HFFc6 (cell line): ENCODE measurements around the gene AASDHPPT. TPM values are rescaled to one million over a fixed set of nuclear protein-coding genes. Genes with fewer than 3 reads are reported as not detected.

Experiments
- DNase-seq: peaks from one replicate; pipeline ENCODE4 v3.0.0-alpha.2; 2018
- H3K27ac Mint-ChIP-seq: 2 replicates; pipeline ENCODE4 v1.8.0; 2020; ENCODE audit warnings: mild to moderate bottlenecking, mixed read lengths
- H3K27me3 Mint-ChIP-seq: 2 replicates; pipeline ENCODE4 v1.8.0; 2021; ENCODE audit warnings: mild to moderate bottlenecking, moderate library complexity, mixed read lengths; ENCODE audit not compliant: insufficient read depth
- H3K36me3 Mint-ChIP-seq: 2 replicates; pipeline ENCODE4 v1.8.0; 2021; ENCODE audit warnings: low read depth, mixed read lengths
- H3K4me1 Mint-ChIP-seq: 2 replicates; pipeline ENCODE4 v1.8.0; 2020; ENCODE audit warnings: low read depth, mixed read lengths
- H3K4me3 Mint-ChIP-seq: 2 replicates; pipeline ENCODE4 v1.8.0; 2020; ENCODE audit warnings: mild to moderate bottlenecking, moderate library complexity, mixed read lengths
- H3K9me3 Mint-ChIP-seq: 2 replicates; pipeline ENCODE4 v1.8.0; 2020; ENCODE audit warnings: mild to moderate bottlenecking, mixed read lengths
- total RNA-seq, 6 experiments: library from RNA; stranded (reverse); fragmentation: NEBNext Ultra II Directional; extraction: Animal tissue kit (Norgen Biotek cat#: 25700); gene quantifications; 2 replicates in 1 of 6; 3 replicates in 5 of 6; pipeline ENCODE4 v1.2.3, GENCODE V29; 2021
- TF ChIP-seq, protein P1 (sequence below): fragments of 200-600 bp; sonication (generic); IDR thresholded peaks from 2 replicates; pipeline ENCODE4 v1.5.0; 2021; ENCODE audit warnings: antibody characterized with exemption, mild to moderate bottlenecking

Gene AASDHPPT
- total RNA-seq, 6 experiments from 2014 or later, result 37.5 to 49.1 (median 41.0) TPM

DNA sequence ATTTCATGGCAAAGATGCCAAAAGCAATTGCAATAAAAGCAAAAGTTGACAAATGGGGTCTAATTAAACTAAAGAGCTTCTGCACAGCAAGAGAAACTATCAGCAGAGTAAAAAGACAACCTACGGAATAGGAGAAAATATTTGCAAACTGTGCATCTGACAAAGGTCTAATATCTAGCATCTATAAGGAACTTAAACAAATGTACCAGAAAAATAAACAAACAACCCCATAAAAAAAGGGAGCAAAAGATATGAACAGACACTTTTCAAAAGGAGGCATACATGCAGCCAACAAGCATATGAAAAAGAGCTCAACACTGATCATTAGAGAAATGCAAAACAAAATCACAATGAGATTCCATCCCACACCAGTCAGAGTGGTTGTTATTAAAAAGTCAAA lies 60.3 kb downstream of the AASDHPPT start:
- no peak overlapping the region for H3K4me3 Mint-ChIP-seq
- H3K27me3 Mint-ChIP-seq, result peaks cover 2% of the 10 kb centered on the region
- H3K4me1 Mint-ChIP-seq, result no peaks in the 10 kb centered on the region
- DNase-seq, result no peak
- H3K27ac Mint-ChIP-seq, result no peak overlapping the region
- peaks cover 5% of the 10 kb centered on the region; the same call in 1 of the 2 replicates for H3K9me3 Mint-ChIP-seq
- TF ChIP-seq, protein P1, sequence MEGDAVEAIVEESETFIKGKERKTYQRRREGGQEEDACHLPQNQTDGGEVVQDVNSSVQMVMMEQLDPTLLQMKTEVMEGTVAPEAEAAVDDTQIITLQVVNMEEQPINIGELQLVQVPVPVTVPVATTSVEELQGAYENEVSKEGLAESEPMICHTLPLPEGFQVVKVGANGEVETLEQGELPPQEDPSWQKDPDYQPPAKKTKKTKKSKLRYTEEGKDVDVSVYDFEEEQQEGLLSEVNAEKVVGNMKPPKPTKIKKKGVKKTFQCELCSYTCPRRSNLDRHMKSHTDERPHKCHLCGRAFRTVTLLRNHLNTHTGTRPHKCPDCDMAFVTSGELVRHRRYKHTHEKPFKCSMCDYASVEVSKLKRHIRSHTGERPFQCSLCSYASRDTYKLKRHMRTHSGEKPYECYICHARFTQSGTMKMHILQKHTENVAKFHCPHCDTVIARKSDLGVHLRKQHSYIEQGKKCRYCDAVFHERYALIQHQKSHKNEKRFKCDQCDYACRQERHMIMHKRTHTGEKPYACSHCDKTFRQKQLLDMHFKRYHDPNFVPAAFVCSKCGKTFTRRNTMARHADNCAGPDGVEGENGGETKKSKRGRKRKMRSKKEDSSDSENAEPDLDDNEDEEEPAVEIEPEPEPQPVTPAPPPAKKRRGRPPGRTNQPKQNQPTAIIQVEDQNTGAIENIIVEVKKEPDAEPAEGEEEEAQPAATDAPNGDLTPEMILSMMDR, result no peak
- no peaks in the 10 kb centered on the region for H3K36me3 Mint-ChIP-seq

Other genes with a start within 250 kb of the AASDHPPT start
- gene MSANTD4, start 55.4 kb upstream of the AASDHPPT start, total RNA-seq, result 10 to 100 TPM; 15.6 to 19.7 (median 17.5) TPM
- 1 to 10 TPM; 2.4 to 5.0 (median 4.0) TPM for gene KBTBD3, start 315 bp upstream of the AASDHPPT start, total RNA-seq